ENCODE data around the gene MAP3K8.

- TF ChIP-seq CTCF (IDR thresholded peaks at IDR 0.05) (no peak), POLR2A (IDR thresholded peaks at IDR 0.05) (no peak)
Observed at GRCh38 chr10:30443049-30443448, 9.1 kb downstream of the MAP3K8 start.

All from testis (tissue), 2 donors.